Epithelial cell of proximal tubule (primary cell): Measurements from ENCODE around the gene HRH1. TPM values are rescaled to one million over a fixed set of nuclear protein-coding genes. Genes with fewer than 3 reads are reported as not detected.
"Not testable (repeated sequence)": the region's sequence is repeated elsewhere in the genome, so short reads cannot be mapped to it uniquely, and the experiment has no call there.

Experiments used
- DNase-seq: peaks from one replicate; pipeline ENCODE4 v3.0.0-alpha.2; 2011; ENCODE audit warnings: low read depth
- H3K4me3 ChIP-seq: 2 replicates; pipeline ENCODE4 v1.5.1; 2011; ENCODE audit warnings: low read depth, mild to moderate bottlenecking, low read length
- CTCF ChIP-seq: conservative IDR thresholded peaks from 2 replicates; pipeline ENCODE4 v1.5.1; 2012; ENCODE audit warnings: low read depth, mild to moderate bottlenecking, low read length
- total RNA-seq: library from RNA; depleted of rRNA; stranded (reverse); fragments of >200 nt; gene quantifications from 2 replicates; pipeline ENCODE4 v1.2.3, GENCODE V29; 2015

HRH1 gene
- total RNA-seq, 1 donor from 2014 or later = 3.1 TPM

GRCh38 chr3:11172096-11172690 is 17.9 kb downstream of the HRH1 start:
- no peak for DNase-seq
- no peak for TF ChIP-seq CTCF

GRCh38 chr3:11173828-11174465 is 19.7 kb downstream of the HRH1 start:
- no peak for TF ChIP-seq CTCF
- no peak overlapping the region for H3K4me3 ChIP-seq
- DNase-seq = no peak

More at GRCh38 chr3:11172096-11172690, 17.9 kb downstream of the HRH1 start:
- H3K4me3 ChIP-seq = no peak overlapping the region

- no peak for TF ChIP-seq CTCF
- DNase-seq = no peak
- H3K4me3 ChIP-seq = no peak overlapping the region
Measured at GRCh38 chr3:11178421-11178820, 24.1 kb downstream of the HRH1 start.

GRCh38 chr3:11184328-11184969 is 30.2 kb downstream of the HRH1 start:
- not testable (repeated sequence) for DNase-seq, H3K4me3 ChIP-seq

DNA sequence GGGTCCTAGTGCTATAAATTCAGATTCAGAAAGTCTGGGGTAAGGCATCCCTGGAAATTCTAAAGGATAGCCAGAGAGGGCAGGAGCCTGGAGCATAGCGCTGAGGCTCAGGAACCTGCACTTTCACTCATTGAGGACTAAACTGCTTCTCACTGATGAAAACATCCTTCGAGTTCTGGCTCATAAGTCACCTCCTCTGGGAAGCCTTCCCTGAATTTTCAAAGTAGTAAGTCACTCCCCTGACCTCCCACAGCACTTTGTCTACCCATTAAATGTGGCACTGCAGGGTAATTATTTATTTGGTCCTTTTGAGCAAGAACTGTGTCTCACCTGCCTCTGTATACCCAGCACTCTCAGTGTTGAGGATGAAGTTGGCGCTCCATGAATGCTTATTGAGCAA is 30.9 kb downstream of the HRH1 start:
- no peak for TF ChIP-seq CTCF
- no peak for DNase-seq
- no peak overlapping the region for H3K4me3 ChIP-seq

- H3K4me3 ChIP-seq = no peak overlapping the region
- peak; percentile 12 for TF ChIP-seq CTCF
- peak; percentile 82 for DNase-seq
Measured at GRCh38 chr3:11185564-11186317, 31.4 kb downstream of the HRH1 start.

DNA sequence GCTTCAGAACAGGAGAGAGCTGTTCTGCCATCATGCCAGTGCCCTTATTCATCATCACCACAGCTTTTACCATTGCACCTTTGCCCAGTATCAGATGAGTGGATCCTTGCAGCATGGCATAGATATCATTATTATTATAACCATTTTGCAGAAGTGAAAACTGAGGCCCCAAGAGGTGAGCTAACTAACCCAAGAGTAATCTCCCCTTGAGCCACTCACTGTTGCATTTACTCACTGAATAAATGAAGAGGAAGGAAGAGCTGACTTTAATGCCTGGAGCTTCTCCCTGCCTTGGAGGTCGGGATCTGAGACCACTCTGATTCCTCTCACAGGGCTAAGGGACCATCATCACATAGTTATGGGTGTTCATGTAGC is 32.0 kb downstream of the HRH1 start:
- DNase-seq = no peak
- no peak for TF ChIP-seq CTCF
- no peak overlapping the region for H3K4me3 ChIP-seq
